ENCODE measurements around the gene SLC66A1.

Gene SLC66A1

DNA sequence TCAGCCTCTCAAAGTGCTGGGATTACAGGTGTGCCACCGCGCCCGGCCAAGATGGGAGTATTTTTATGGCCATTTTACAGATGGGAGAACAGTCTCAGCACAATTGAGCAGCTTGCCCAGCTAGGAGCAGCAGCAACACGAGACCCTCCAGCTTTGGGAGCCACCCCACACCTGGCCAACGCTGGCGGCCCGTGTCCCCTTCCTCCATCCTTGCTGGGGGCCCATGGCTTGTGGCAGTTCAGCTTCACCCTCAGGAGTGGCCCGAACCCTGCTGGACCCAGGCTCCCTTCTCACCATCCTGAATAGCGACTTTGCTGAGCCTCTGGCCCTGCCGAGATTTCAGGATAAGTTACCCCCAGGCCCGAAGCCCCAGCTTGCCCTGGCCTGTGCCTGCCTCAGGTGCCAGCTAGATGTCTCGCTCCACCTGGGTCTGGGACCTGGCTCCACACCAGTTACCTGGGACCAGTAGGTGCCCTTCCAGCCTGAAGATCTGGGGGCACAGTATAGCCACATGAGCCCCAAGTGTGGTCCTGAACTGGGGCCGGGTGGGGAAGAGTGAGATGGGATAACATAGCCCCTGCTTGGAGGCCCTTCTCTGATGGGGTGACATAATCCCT is 19.2 kb downstream of the SLC66A1 start:
- Histone ChIP-seq H2BK12ac (ENCODE audit: low read length) (no peak overlapping the region), H3K4me3 (ENCODE audit: low read length in 2 of 2) (no peak overlapping the region), H2AFZ (ENCODE audit: low read length) (no peak overlapping the region), H3K4ac (ENCODE audit: low read length) (no peak overlapping the region), H2AK5ac (ENCODE audit: low read depth, low read length) (no peak overlapping the region), H2BK5ac (ENCODE audit: low read length) (no peak overlapping the region), H4K91ac (ENCODE audit: low read depth, low read length, poor library complexity) (no peak overlapping the region), H3K9me3 (replicated peaks in 1 of 2; ENCODE audit: control insufficient read depth in 2 of 2, insufficient read depth in 1 of 2, low read depth in 1 of 2, low read length in 2 of 2) (peaks cover 0 to 3% of the 10 kb centered on the region in 2 donors), H3K9ac (ENCODE audit: low read depth, low read length, poor library complexity) (no peak overlapping the region), H3K27me3 (ENCODE audit: control insufficient read depth in 3 of 3, insufficient read depth in 3 of 3, low read depth in 1 of 3, low read length in 3 of 3) (no peaks in the 10 kb centered on the region), H3K27ac (replicated peaks; ENCODE audit: low read length) (no peak overlapping the region), H3K36me3 (replicated peaks in 1 of 2; ENCODE audit: control insufficient read depth in 2 of 2, insufficient read depth in 2 of 2, low read length in 2 of 2) (peaks cover 7 to 39% of the 10 kb centered on the region in 2 donors), H4K8ac (ENCODE audit: low read depth, low read length) (no peak overlapping the region), H3K4me1 (ENCODE audit: control insufficient read depth in 2 of 2, insufficient read depth in 1 of 2, low read depth in 1 of 2, low read length in 2 of 2) (no peaks in the 10 kb centered on the region), H3K23ac (ENCODE audit: low read depth, low read length, poor library complexity) (no peak overlapping the region), H2BK120ac (ENCODE audit: low read depth, low read length) (no peak overlapping the region), H3K79me1 (ENCODE audit: low read depth, low read length) (no peaks in the 10 kb centered on the region), H3K4me2 (ENCODE audit: insufficient read depth, low read length, poor library complexity, severe bottlenecking) (no peak overlapping the region), H2BK15ac (ENCODE audit: low read length) (no peak overlapping the region), H3K18ac (ENCODE audit: low read length) (peak overlapping the region; percentile 27), H3K14ac (ENCODE audit: low read length) (no peak overlapping the region)
- no peak for DNase-seq (ENCODE audit: low spot score)
- WGBS, 2 donors (ENCODE audit: extremely low coverage in 2 of 2, insufficient read length in 2 of 2, insufficient replicate concordance in 1 of 2) = no CpG with 5 or more reads among the region's 13 CpGs

GRCh38 chr1:19332832-19333231 is 20.7 kb downstream of the SLC66A1 start:
- H3K23ac ChIP-seq (ENCODE audit: low read depth, low read length, poor library complexity) = no peak overlapping the region
- no peak overlapping the region for H2AFZ ChIP-seq (ENCODE audit: low read length)
- H3K4me1 ChIP-seq (ENCODE audit: control insufficient read depth in 2 of 2, insufficient read depth in 1 of 2, low read depth in 1 of 2, low read length in 2 of 2) = no peaks in the 10 kb centered on the region
- H3K4ac ChIP-seq (ENCODE audit: low read length) = no peak overlapping the region
- DNase-seq (ENCODE audit: low spot score) = no peak
- peak overlapping the region in 1 of 2 donors; percentile 26 for H3K4me3 ChIP-seq (ENCODE audit: low read length in 2 of 2)
- H3K18ac ChIP-seq (ENCODE audit: low read length) = no peak overlapping the region
- peaks cover under 1 to 28% of the 10 kb centered on the region in 2 donors for H3K36me3 ChIP-seq (replicated peaks in 1 of 2; ENCODE audit: control insufficient read depth in 2 of 2, insufficient read depth in 2 of 2, low read length in 2 of 2)
- no peak overlapping the region for H2BK12ac ChIP-seq (ENCODE audit: low read length)
- H3K27ac ChIP-seq (replicated peaks; ENCODE audit: low read length) = no peak overlapping the region
- no peak overlapping the region for H3K4me2 ChIP-seq (ENCODE audit: insufficient read depth, low read length, poor library complexity, severe bottlenecking)
- H2BK5ac ChIP-seq (ENCODE audit: low read length) = no peak overlapping the region
- no peak overlapping the region for H4K91ac ChIP-seq (ENCODE audit: low read depth, low read length, poor library complexity)
- no peak overlapping the region for H2BK15ac ChIP-seq (ENCODE audit: low read length)
- H3K14ac ChIP-seq (ENCODE audit: low read length) = no peak overlapping the region
- no peak overlapping the region for H2AK5ac ChIP-seq (ENCODE audit: low read depth, low read length)
- H3K9me3 ChIP-seq (replicated peaks in 1 of 2; ENCODE audit: control insufficient read depth in 2 of 2, insufficient read depth in 1 of 2, low read depth in 1 of 2, low read length in 2 of 2) = peaks cover 0 to 3% of the 10 kb centered on the region in 2 donors
- WGBS, 2 donors (ENCODE audit: extremely low coverage in 2 of 2, insufficient read length in 2 of 2, insufficient replicate concordance in 1 of 2) = no CpG with 5 or more reads among the region's 12 CpGs
- H3K79me1 ChIP-seq (ENCODE audit: low read depth, low read length) = no peaks in the 10 kb centered on the region
- H2BK120ac ChIP-seq (ENCODE audit: low read depth, low read length) = no peak overlapping the region
- H4K8ac ChIP-seq (ENCODE audit: low read depth, low read length) = no peak overlapping the region
- H3K27me3 ChIP-seq (ENCODE audit: control insufficient read depth in 3 of 3, insufficient read depth in 3 of 3, low read depth in 1 of 3, low read length in 3 of 3) = no peaks in the 10 kb centered on the region
- H3K9ac ChIP-seq (ENCODE audit: low read depth, low read length, poor library complexity) = no peak overlapping the region

GRCh38 chr1:19333587-19334354 is 21.6 kb downstream of the SLC66A1 start:
- no peak overlapping the region for H2BK12ac ChIP-seq (ENCODE audit: low read length)
- no peak overlapping the region for H4K8ac ChIP-seq (ENCODE audit: low read depth, low read length)
- no peak overlapping the region for H2BK15ac ChIP-seq (ENCODE audit: low read length)
- H2AFZ ChIP-seq (ENCODE audit: low read length) = no peak overlapping the region
- H3K36me3 ChIP-seq (replicated peaks in 1 of 2; ENCODE audit: control insufficient read depth in 2 of 2, insufficient read depth in 2 of 2, low read length in 2 of 2) = peaks cover 0 to 25% of the 10 kb centered on the region in 2 donors
- H3K4me1 ChIP-seq (ENCODE audit: control insufficient read depth in 2 of 2, insufficient read depth in 1 of 2, low read depth in 1 of 2, low read length in 2 of 2) = peaks cover 0 to 4% of the 10 kb centered on the region in 2 donors
- no peak overlapping the region for H3K18ac ChIP-seq (ENCODE audit: low read length)
- no CpG with 5 or more reads among the region's 9 CpGs for WGBS, 2 donors (ENCODE audit: extremely low coverage in 2 of 2, insufficient read length in 2 of 2, insufficient replicate concordance in 1 of 2)
- peak overlapping the region; percentile 29 for H3K23ac ChIP-seq (ENCODE audit: low read depth, low read length, poor library complexity)
- H2BK120ac ChIP-seq (ENCODE audit: low read depth, low read length) = no peak overlapping the region
- H3K79me1 ChIP-seq (ENCODE audit: low read depth, low read length) = no peaks in the 10 kb centered on the region
- no peak overlapping the region for H2BK5ac ChIP-seq (ENCODE audit: low read length)
- H3K27me3 ChIP-seq (ENCODE audit: control insufficient read depth in 3 of 3, insufficient read depth in 3 of 3, low read depth in 1 of 3, low read length in 3 of 3) = no peaks in the 10 kb centered on the region
- no peak overlapping the region for H3K9ac ChIP-seq (ENCODE audit: low read depth, low read length, poor library complexity)
- DNase-seq (ENCODE audit: low spot score) = no peak
- H3K9me3 ChIP-seq (replicated peaks in 1 of 2; ENCODE audit: control insufficient read depth in 2 of 2, insufficient read depth in 1 of 2, low read depth in 1 of 2, low read length in 2 of 2) = peaks cover 0 to 3% of the 10 kb centered on the region in 2 donors
- no peak overlapping the region for H3K14ac ChIP-seq (ENCODE audit: low read length)
- no peak overlapping the region for H4K91ac ChIP-seq (ENCODE audit: low read depth, low read length, poor library complexity)
- H2AK5ac ChIP-seq (ENCODE audit: low read depth, low read length) = no peak overlapping the region
- H3K4ac ChIP-seq (ENCODE audit: low read length) = no peak overlapping the region
- H3K27ac ChIP-seq (replicated peaks; ENCODE audit: low read length) = no peak overlapping the region
- H3K4me2 ChIP-seq (ENCODE audit: insufficient read depth, low read length, poor library complexity, severe bottlenecking) = no peak overlapping the region
- no peak overlapping the region for H3K4me3 ChIP-seq (ENCODE audit: low read length in 2 of 2)

DNA sequence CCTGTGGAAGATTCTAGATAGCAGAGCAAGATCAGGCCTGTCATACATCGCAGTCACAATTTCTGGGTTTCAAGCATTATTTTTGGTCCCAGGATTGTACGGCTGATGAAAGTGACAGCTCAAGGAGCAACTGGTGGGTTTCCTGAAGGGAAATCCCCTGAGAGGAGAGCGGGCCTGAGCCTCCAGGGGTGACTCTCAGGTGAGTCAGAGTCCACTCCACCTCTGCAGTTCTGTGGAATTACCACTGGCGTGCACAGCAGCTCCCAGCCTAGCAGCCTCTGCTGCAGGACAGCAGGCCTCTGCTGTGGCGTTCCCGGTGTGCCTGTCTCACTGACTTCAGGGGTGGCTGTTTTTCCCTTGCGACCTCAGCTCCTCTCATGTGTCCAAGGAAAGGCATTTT is 24.4 kb downstream of the SLC66A1 start:
- Histone ChIP-seq H2BK5ac (ENCODE audit: low read length) (no peak overlapping the region), H3K18ac (ENCODE audit: low read length) (no peak overlapping the region), H2BK120ac (ENCODE audit: low read depth, low read length) (no peak overlapping the region), H3K27ac (replicated peaks; ENCODE audit: low read length) (no peak overlapping the region), H2BK15ac (ENCODE audit: low read length) (no peak overlapping the region), H3K4me3 (ENCODE audit: low read length in 2 of 2) (no peak overlapping the region), H4K8ac (ENCODE audit: low read depth, low read length) (no peak overlapping the region), H3K14ac (ENCODE audit: low read length) (no peak overlapping the region), H4K91ac (ENCODE audit: low read depth, low read length, poor library complexity) (no peak overlapping the region), H2AFZ (ENCODE audit: low read length) (no peak overlapping the region), H3K9me3 (replicated peaks in 1 of 2; ENCODE audit: control insufficient read depth in 2 of 2, insufficient read depth in 1 of 2, low read depth in 1 of 2, low read length in 2 of 2) (peaks cover 0 to 1% of the 10 kb centered on the region in 2 donors), H2AK5ac (ENCODE audit: low read depth, low read length) (no peak overlapping the region), H3K4me1 (ENCODE audit: control insufficient read depth in 2 of 2, insufficient read depth in 1 of 2, low read depth in 1 of 2, low read length in 2 of 2) (peaks cover 2 to 12% of the 10 kb centered on the region in 2 donors), H3K36me3 (replicated peaks in 1 of 2; ENCODE audit: control insufficient read depth in 2 of 2, insufficient read depth in 2 of 2, low read length in 2 of 2) (peaks cover 5 to 30% of the 10 kb centered on the region in 2 donors), H3K27me3 (ENCODE audit: control insufficient read depth in 3 of 3, insufficient read depth in 3 of 3, low read depth in 1 of 3, low read length in 3 of 3) (no peaks in the 10 kb centered on the region), H3K4me2 (ENCODE audit: insufficient read depth, low read length, poor library complexity, severe bottlenecking) (no peak overlapping the region), H3K79me1 (ENCODE audit: low read depth, low read length) (no peaks in the 10 kb centered on the region), H2BK12ac (ENCODE audit: low read length) (no peak overlapping the region), H3K23ac (ENCODE audit: low read depth, low read length, poor library complexity) (no peak overlapping the region), H3K4ac (ENCODE audit: low read length) (no peak overlapping the region), H3K9ac (ENCODE audit: low read depth, low read length, poor library complexity) (no peak overlapping the region)
- DNase-seq (ENCODE audit: low spot score) = no peak
- WGBS, 2 donors (ENCODE audit: extremely low coverage in 2 of 2, insufficient read length in 2 of 2, insufficient replicate concordance in 1 of 2) = no CpG with 5 or more reads among the region's 7 CpGs
